HG02798 (cell line): ENCODE data around the gene WDR37.
"Not testable (repeated sequence)": the region's sequence is repeated elsewhere in the genome, so short reads cannot be mapped to it uniquely, and the experiment has no call there.

ENCODE experiments used
- ATAC-seq: cut with Tn5 transposase; IDR thresholded peaks from one replicate; pipeline ENCODE4 v1.9.1; 2021; ENCODE audit warnings: mild to moderate bottlenecking; ENCODE audit not compliant: unreplicated experiment, poor library complexity

Gene WDR37

DNA sequence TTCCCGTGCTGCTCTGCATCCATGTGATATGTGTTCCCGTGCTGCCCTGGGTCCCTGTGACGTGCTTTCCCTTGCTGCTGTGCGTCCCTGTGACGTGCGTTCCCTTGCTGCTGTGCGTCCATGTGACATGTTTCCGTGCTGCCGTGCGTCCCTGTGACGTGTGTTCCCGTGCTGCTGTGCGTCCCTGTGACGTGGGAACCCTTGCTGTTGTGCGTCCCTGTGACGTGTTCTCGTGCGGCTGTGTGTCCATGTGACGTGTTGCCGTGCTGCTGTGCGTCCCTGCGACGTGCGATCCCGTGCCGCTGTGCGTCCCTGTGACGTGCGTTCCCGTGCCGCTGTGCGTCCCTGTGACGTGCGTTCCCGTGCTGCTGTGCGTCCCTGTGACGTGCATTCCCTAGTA, 45.8 kb downstream of the WDR37 start:
- ATAC-seq, result no peak

DNA sequence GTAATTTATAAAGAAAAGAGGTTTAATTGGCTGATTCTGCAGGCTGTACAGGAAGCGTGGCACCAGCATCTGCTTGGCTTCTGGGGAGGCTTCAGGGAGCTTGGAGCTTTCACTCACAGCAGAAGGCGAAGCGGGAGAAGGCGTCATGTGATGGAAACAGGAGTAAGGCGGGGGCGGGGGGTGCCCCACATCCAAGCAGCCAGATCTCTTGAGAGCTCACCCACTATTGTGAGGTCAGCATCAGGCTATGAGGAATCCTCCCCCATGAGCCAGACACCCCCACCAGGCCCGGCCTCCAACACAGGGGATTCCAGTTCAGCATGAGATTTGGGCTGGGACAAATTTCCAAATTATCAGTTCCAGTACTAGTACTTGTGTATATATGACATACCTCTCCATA, 46.2 kb downstream of the WDR37 start:
- ATAC-seq, result no peak

DNA sequence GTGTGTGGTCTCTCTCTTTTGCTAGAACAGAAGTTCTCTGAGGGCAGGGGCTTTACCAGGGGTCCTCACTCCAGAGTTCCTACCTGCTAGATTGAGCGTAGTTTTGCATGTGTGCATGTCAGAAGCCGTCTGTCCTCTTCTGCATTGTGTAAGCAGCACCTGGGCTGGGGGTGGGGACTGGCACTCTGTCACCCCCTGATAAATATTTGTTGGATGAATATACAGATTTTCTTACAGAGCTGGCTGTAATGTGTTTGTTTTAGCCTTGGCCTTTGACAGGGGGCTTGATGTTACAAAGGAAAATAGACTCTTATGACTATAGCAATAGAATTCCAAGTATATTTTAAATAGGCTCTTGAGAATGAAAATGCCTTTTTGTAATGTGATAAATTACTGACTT, 46.6 kb downstream of the WDR37 start:
- no peak for ATAC-seq

DNA sequence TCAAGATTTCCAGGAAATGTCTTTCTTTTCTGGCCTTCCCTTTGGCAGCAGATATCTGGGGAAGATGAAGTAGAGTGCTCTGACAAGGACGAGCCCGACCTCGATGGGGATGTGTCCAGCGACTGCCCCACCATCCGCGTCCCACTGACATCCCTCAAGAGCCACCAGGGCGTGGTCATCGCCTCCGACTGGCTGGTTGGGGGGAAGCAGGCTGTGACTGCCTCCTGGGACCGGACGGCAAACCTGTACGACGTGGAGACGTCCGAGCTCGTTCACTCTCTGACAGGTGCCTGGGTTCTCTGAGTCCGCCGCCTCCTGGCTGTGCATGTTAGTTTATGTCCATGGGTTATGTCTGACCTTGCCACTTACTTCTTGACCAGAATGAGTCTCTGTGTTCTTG, 47.4 kb downstream of the WDR37 start:
- no peak for ATAC-seq

DNA sequence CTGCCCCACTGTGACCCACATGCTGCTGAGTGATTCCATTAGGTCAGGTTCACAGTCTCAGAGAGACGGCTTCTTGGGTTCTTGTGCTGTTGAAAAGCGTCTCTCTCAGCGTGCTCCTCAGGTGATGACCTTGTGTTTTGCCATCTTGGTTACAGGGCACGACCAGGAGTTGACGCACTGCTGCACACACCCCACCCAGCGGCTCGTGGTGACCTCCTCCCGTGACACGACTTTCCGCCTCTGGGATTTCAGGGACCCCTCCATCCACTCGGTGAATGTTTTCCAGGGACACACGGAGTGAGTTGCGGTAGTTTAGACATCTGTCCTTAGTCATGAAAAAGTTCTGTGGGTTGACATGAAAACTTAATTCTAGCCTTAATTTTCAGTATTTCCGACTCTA, 48.8 kb downstream of the WDR37 start:
- no peak for ATAC-seq

DNA sequence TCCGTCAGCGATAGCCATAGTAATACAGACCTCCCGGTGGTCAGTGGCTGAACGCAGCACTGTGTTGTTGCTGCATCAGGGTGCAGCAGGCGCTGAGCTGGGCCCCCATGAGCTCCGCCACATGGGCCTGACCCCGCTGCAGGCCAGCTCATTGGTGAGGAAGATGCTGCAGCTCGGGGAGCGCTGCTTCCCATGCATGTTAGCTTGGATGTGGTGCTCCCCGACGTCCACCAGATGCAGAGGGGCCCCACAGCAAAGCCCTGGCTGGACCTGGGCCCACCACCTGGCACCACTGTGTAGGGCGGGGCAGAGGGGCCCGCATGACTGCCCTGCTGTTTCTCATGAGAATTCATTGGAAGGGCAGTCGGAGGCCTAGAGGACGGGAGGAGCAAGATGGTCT, 50.8 kb downstream of the WDR37 start:
- no peak for ATAC-seq

DNA sequence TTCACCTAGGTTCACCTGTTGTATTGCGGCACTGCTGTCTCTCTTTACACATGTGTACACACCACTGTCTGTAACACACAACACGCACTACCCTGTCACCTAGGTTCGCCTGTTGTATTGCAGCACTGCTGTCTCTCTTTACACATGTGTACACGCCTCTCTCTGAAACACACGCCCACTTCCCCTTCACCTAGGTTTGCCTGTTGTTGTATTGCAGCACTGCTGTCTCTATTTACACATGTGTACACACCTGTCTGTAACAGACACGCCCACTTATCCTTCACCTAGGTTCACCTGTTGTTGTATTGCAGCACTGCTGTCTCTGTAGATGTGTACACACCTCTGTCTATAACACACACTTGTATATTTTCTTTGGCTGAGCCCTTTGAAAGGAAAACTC, 51.5 kb downstream of the WDR37 start:
- ATAC-seq, result no peak

DNA sequence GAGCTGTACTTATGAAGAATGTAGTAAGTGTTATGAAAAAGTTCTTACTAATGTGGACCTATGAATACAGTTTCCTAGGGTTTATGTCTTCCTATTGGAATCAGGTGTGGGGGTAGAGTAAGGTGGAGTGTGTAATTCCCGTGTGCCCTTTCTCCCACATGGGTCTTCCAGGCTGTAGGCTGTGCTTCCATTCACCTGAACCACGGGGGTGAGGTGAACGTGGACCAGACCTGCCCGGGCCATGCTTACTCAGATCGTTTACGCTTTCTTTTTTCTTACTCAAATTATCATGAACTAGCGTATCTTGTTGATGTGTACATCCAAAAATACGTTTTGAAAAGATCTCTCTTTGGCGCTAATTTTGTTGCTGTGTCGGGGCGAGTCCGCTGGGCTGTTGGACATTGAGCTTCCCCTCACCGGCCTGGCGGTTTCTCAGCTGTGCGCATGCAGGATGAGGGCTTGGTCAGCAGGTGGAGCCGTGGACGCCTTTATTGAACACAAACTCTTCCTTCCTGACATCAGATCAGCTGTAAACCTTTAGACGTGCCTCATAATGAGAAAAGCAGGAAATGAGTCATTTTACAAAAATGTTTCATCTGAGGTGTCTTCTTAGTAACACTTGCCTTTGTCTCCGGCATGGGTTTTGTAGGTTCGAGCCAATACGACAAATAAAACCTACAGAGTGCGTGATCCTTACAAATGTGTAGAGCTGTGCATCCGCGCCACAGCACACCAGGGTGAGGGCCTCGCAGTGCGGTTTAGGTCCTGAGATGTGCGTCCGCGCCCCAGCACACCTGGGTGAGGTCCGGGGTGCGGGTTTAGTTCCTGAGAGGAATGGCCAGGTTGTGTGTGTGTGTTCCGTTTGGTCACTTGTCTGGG, 53.8 kb downstream of the WDR37 start:
- peak; percentile 78 for ATAC-seq

DNA sequence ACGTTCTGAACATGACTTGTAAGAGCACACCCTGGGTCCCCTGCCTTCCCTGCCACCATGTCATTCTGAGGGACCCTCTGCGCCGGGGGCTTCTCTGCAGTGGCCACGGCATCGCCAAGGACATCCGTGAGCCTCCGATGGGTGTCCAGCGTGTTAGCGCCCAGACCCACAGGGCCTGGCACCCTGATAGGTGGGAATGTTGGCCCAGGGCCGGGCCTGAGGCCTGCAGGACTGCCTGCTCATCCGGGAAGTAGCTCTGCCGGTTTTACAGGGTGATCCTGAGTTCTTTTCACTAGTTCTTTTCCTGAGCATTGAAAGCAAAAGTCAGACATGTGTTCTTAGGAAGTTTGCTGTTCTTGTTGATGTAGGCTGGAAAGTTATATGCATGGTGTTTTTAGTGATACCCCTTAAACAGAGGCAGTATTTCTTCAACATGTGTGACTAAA, 54.5 kb downstream of the WDR37 start:
- no peak for ATAC-seq

DNA sequence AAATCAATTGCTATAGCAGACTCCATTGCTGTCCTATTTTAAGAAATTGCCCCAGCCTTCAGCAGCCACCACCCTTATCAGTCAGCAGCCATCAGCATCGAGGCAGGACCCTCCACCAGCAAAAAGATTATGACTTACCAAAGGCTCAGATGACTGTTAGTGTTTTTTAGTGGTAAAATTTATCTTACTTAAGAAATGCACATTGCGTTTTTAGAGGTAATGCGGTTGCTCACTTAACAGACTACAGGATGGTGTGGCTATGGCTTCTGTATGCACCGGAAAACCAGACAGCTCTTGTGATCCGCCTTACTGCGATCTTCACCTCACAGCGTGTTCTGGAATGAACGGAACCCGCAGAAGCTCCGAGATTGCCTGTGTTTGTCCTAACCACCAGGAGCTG, 58.1 kb downstream of the WDR37 start:
- ATAC-seq, result no peak

DNA sequence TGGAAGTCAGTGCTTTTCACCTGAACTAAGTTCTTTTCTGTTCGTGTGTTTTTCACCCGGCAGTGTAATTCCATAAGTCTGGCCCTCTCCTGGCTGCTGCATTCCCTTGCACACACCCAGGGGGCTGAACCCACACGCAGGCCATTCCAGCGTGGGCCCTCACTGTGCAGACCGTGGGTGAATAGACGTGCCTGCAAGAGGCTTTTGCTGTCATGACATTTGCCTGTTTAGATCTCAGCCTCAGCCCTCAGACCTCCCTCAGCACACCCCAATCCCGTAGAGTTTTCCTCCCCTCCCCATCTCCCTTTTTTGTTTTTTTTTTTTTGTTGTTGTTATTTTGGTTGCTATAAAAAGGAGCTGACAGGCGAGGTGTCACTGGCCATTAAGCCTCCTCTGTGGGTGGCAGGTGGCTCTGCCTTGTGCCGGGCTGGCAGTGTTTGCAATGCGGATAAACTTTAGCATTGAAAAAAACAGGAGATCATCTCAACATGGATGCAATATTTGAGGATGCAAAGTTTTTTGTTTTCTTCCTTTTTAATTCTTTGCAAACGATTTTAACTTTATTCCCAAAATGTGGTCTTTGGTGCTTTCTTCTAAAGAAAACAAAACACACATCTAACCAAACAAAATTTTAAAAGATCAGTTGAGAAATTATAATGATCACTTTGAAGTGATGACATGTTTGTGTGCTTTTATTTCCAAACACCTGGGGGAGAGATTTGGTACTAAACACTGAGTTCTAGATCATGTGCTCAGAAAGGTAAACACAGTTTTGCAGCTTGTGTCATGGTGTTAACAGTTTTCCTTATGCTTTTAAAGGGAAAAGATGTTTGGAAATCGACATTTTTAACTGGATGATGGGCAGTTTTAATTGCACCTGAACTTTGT, 58.8 kb downstream of the WDR37 start:
- no peak for ATAC-seq

DNA sequence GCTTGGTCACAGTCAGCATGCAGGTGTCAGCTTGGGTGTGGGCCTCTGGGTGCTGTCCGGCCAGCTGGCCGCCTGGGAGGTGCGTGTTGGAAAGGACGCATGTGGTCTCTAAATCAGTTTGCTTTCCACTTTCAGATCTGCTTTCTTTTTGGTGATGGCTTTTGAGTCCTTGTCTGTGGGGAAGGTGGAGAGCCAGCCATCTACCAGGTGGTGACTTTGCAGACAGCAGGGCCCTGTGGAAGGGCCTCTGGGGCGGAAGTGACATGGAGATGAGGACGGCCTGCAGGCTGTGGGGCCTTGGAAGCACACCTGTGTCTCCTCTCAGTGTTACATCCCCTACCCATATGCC, 59.4 kb downstream of the WDR37 start:
- ATAC-seq, result no peak

DNA sequence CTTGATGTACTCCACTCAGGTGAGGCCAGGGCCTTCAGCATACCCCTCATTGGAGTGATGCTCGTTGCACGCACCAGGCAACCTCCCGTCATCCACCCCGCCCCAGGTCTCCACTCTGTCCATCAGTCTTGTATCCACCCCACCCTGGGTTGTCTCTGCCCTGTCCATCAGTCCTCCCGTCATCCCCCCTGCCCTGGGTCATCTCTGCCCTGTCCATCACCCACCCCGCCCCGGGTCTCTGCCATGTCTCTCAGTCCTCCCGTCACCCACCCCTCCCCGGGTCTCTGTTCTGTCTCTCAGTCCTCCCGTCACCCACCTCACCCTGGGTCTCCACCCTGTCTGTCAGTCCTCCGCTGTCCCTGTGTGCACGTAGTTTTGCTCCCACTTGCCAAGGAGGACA, 59.9 kb downstream of the WDR37 start:
- no peak for ATAC-seq

DNA sequence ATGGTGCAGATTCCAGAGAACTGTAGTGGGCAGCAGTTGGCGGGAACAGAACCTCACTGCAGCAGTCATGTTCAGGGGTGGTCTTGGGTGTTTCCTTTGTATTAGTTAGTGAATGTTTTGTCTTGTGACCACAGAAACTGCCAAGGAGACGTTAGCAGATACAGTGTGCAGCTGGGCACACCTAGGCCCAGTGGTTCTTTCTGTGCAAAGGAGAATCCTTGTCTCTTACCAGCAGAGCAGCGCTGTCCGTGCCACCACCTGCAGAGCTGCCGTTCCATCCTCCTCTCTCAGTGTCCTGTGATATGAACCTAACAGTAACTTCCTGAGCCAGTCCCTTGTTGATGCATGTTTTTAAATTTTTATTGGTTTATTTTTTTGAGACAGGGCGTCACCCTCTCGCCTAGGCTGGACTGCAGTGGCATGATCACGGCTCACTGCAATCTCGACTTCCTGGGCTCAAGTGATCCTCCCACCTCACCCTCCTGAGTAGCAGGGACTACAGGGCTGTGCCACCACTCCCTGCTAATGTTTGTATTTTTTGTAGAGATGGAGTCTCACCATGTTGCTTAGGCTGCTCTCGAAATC, 60.6 kb downstream of the WDR37 start:
- ATAC-seq, result no peak

DNA sequence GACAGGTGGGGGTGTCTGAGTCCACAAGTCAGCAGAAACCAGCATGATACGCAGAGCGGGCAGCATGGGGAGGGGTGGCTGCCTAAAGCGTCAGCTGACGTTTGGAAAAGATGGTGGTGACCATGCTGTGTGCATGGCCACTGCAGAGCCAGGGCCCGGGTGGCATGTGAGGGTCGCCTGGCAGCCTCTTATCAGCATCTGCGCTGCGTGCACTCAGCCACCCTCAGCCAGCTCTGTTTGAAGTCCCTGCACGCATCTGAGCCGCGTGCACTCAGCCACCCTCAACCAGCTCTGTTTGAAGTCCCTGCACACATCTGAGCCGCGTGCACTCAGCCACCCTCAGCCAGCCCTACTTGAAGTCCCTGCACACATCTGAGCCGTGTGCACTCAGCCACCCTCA, 61.5 kb downstream of the WDR37 start:
- ATAC-seq, result no peak

DNA sequence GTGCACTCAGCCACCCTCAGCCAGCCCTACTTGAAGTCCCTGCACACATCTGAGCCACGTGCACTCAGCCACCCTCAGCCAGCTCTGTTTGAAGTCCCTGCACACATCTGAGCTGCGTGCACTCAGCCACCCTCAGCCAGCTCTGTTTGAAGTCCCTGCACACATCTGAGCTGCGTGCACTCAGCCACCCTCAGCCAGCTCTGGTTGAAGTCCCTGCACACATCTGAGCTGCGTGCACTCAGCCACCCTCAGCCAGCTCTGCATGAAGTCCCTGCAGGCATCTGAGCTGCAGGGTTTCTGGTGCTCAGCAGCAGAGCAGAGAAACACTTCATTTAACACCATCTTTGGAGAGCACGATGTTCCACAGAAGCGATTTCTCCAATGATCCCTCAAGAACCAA, 62.1 kb downstream of the WDR37 start:
- not testable (repeated sequence) for ATAC-seq

DNA sequence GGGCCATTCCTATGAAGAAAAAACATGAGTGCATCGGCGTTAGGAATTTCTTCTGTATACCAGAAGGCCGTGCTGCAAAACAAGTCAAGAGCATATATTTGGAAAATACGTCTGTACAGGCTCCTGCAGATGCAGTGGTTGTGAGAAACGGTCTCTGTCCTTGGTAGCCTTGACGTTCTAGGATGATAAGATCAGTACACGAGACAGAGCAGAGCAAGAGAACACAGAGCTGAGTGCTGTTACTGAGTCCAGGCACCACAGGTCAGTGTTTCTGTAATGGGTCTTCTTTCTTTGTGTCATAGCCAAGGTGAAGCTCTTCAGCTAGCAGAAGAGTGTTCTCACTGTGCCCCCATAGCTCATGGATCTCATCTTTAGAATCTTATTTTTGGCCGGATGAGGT, 62.8 kb downstream of the WDR37 start:
- no peak for ATAC-seq

DNA sequence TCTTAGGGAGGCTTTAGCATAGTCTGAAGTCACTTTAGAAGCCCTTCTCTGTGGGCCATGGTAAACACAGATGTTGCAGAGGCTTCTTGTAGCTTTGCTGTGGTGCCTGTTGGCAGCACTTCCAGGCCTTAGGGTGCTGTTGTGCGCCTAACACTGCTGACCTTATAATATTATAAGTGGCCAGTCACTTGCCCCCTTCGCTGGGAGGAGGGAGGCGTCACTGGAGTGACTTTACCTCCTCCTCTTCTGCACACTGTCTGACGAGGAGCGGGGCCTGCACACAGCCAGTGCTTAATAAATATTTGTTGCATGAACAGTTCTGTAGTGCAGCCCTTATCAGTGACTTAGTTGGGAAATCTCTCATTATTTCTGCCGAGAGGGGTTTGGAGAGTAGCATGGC, 63.3 kb downstream of the WDR37 start:
- ATAC-seq, result no peak

DNA sequence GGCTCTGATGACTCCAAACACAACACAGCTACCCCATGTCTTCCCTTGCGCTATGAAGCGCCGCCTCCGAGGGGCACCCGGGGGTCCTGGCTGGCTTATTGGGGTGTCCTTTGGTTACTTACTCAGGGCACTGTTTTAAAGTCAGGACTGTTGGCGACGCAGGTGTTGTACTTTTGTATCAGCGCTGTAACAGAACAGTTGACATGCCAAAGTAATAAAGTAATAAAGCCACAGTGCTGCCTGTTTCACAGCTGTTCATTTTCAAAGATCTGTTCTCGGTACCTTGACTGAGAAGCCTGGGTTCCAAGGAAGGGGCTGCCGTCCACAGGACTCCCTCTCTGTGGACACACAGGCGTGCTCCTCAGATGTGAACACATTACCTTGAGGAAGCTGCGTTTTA, 64.1 kb downstream of the WDR37 start:
- ATAC-seq, result no peak

DNA sequence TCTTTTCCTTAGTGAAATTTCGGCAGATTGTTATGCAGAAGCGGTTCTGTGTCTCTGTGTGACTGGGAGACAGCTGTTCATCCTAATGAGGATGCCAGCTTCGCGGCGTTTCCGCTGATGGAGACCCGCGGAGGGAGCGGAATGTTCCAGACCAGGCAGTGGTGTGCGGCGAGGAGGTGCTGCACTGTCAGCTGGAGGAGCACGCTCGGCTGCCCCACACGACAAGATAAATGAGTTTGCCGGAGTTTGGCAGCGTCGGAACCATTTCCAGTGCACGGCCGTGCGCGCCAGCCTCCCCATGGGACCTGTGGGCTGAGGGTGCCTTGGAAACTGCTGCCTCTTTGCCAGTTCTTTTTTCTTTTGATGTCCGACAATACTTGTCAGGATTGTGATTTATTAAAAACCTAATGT, 64.6 kb downstream of the WDR37 start:
- ATAC-seq, result no peak

DNA sequence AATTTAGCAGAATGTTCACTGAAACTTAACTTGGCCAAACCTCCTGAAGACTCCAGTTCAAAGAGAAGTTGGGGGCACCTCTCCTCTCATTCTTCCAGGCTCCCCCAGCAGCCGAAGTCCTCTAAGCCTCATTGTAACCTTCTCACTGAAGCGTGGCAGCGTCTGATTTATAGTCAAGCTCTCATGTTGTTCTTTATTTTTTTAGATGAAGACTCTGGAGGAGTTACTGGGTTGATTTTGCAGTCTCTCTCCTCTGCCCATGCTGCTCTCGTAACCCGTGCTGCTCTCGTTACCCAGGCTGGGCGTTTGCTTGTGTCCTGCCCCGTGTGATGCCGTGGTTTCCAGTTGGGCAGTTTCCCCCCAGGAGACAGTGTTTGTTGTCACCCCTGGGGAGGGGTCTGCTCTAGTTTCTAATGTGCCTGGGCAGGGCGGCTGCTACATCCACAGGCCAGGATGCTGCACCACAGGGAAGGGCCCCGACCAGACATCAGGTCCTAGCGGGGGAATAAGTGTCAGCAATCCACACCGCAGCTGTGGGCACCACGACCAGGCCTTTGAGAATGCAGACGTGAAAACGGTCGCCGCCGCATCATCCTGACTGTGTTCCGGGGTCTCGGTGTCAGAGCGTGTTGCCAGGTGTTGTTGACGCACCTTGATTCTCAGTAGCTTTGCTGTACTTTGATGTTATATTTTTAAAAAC, 65.2 kb downstream of the WDR37 start:
- ATAC-seq, result no peak
